HepG2 (cell line): ENCODE measurements around the gene ANKRD11. TPM values are rescaled to one million over a fixed set of nuclear protein-coding genes. Genes with fewer than 3 reads are reported as not detected.
A peak's percentile ranks its signal among the peaks of the same experiment; 100 is the strongest.

Source experiments
- ATAC-seq: fragments of 200-7000 bp; cut with Tn5 transposase; 3 replicates; pipeline ENCODE4 v1.9.1; 2020; ENCODE audit warnings: mild to moderate bottlenecking, moderate library complexity
- BruUV-seq: library from RNA; stranded (reverse); fragments of 400-500 nt; replicated peaks from 2 replicates; lab custom pipeline; 2021; lab: Mats Ljungman, UMichigan
- CTCF ChIA-PET: fragments of 300-600 bp; formaldehyde crosslinking; extraction: SDS; loops from one replicate; lab custom pipeline; 2021; ENCODE audit warnings: low total read pairs, inconsistent platforms, low intra/inter-chr PET ratio; lab: Yijun Ruan, JAX
- POLR2A ChIA-PET: fragments of 350-600 bp; sonication (Branson Sonifier 250); formaldehyde crosslinking; loops from one replicate; lab custom pipeline; 2020; ENCODE audit warnings: antibody characterized with exemption, inconsistent platforms; lab: Yijun Ruan, JAX
- DNase-seq: peaks from one replicate; pipeline ENCODE4 v3.0.0-alpha.2; 2015; ENCODE audit warnings: low spot score
- FAIRE-seq: peaks from 3 replicates; lab custom pipeline; 2011; peaks lifted over from hg19 to GRCh38; lab: Jason Lieb, UNC
- H2AFZ ChIP-seq: one replicate; pipeline ENCODE4 v1.6.1; 2011; ENCODE audit warnings: low read length, inconsistent platforms
- H3K27ac ChIP-seq: fragments of 300-600 bp; 3 replicates; pipeline ENCODE4 v1.8.0; 2011; ENCODE audit warnings: mixed run types, mild to moderate bottlenecking, mixed read lengths, low read length, inconsistent platforms; ENCODE audit not compliant: insufficient read depth; ENCODE audit errors: extremely low read length
- H3K27me3 ChIP-seq, 2 experiments: fragments of 200-600 bp in 1 of 2; 2 replicates in 1 of 2; 3 replicates in 1 of 2; pipeline versions ENCODE4 v1.6.0 to v1.8.0; 2011; ENCODE audit warnings: low read length in 2 of 2, mild to moderate bottlenecking in 2 of 2, moderate library complexity in 2 of 2, inconsistent platforms in 1 of 2; ENCODE audit not compliant: insufficient read depth in 2 of 2, control insufficient read depth in 1 of 2
- H3K36me3 ChIP-seq, 2 experiments: fragments of 200-600 bp in 1 of 2; replicated peaks in 1 of 2; 2 replicates in 1 of 2; 3 replicates in 1 of 2; pipeline versions ENCODE4 v1.5.1 to v1.8.0; 2011; ENCODE audit warnings: low read length in 2 of 2, inconsistent platforms in 1 of 2; ENCODE audit not compliant: insufficient read depth in 2 of 2, control insufficient read depth in 1 of 2
- H3K4me1 ChIP-seq: 2 replicates; pipeline ENCODE4 v1.5.1; 2012; ENCODE audit warnings: low read length, inconsistent platforms; ENCODE audit not compliant: insufficient read depth
- H3K4me2 ChIP-seq: 2 replicates; pipeline ENCODE4 v1.6.0; 2011; ENCODE audit warnings: low read depth, low read length, inconsistent platforms
- H3K4me3 ChIP-seq, 3 experiments: fragments of 200-600 bp in 1 of 3; sonication (generic), shearing (Covaris generic) in 1 of 3; replicated peaks in 1 of 3; 2 replicates each; pipeline ENCODE4 v1.5.1; 2011 to 2016; ENCODE audit warnings: low read length in 3 of 3, inconsistent platforms in 2 of 3, low read depth in 2 of 3, mild to moderate bottlenecking in 2 of 3, control low read depth in 1 of 3, mixed read lengths in 1 of 3; ENCODE audit not compliant: insufficient read depth in 1 of 3
- H3K79me2 ChIP-seq: one replicate; pipeline ENCODE4 v1.6.1; 2011; ENCODE audit warnings: low read length, inconsistent platforms; ENCODE audit not compliant: insufficient read depth
- H3K9ac ChIP-seq: 2 replicates; pipeline ENCODE4 v1.6.0; 2011; ENCODE audit warnings: mild to moderate bottlenecking, low read depth, low read length, inconsistent platforms; ENCODE audit not compliant: insufficient read depth
- H3K9me3 ChIP-seq: 2 replicates; pipeline ENCODE4 v1.5.1; 2012; ENCODE audit warnings: mild to moderate bottlenecking, low read length
- H4K20me1 ChIP-seq: 2 replicates; pipeline ENCODE4 v1.6.0; 2011; ENCODE audit warnings: inconsistent platforms, mild to moderate bottlenecking, low read length, moderate library complexity; ENCODE audit not compliant: insufficient read depth
- ADNP ChIP-seq: sonication (generic); formaldehyde crosslinking; IDR thresholded peaks from 2 replicates; pipeline ENCODE4 v1.4.0; 2020; ENCODE audit warnings: missing genetic modification reagents
- DNMT3B ChIP-seq: conservative IDR thresholded peaks from 2 replicates; pipeline ENCODE4 v1.6.1; 2016; ENCODE audit warnings: missing biosample characterization, control low read depth
- HDAC6 ChIP-seq: fragments of 200-600 bp; sonication (generic); IDR thresholded peaks from 2 replicates; pipeline ENCODE4 v1.7.0; 2017; ENCODE audit warnings: mild to moderate bottlenecking, antibody characterized with exemption, low read length, low read depth
- PHF21A ChIP-seq: sonication (generic); formaldehyde crosslinking; IDR thresholded peaks from 2 replicates; pipeline ENCODE4 v1.5.0; 2020; ENCODE audit warnings: mild to moderate bottlenecking, missing genetic modification reagents
- POLR2A ChIP-seq, 2 experiments: IDR thresholded peaks; 2 replicates each; pipeline ENCODE4 v1.6.1; 2011; ENCODE audit warnings: low read depth in 2 of 2, low read length in 2 of 2, mild to moderate bottlenecking in 1 of 2, moderate library complexity in 1 of 2; ENCODE audit not compliant: insufficient read depth in 1 of 2
- SOX13 ChIP-seq, 3 experiments: fragments of 450-650 bp in 1 of 3; sonication (generic) in 1 of 3; formaldehyde crosslinking in 1 of 3; IDR thresholded peaks in 2 of 3; conservative IDR thresholded peaks in 1 of 3; 2 replicates each; pipeline versions ENCODE4 v1.5.0 to v1.6.1; 2016 to 2020; ENCODE audit warnings: antibody characterized with exemption in 1 of 3, mild to moderate bottlenecking in 1 of 3, missing compliant biosample characterization in 1 of 3, missing genetic modification reagents in 1 of 3, moderate library complexity in 1 of 3
- TAF1 ChIP-seq: sonication (generic); formaldehyde crosslinking; IDR thresholded peaks from 2 replicates; pipeline ENCODE4 v1.4.0; 2020; ENCODE audit warnings: missing genetic modification reagents
- TBP ChIP-seq: sonication (generic); formaldehyde crosslinking; IDR thresholded peaks from 2 replicates; pipeline ENCODE4 v1.5.0; 2020; ENCODE audit warnings: missing genetic modification reagents
- THYN1 ChIP-seq: sonication (generic); formaldehyde crosslinking; IDR thresholded peaks from 2 replicates; pipeline ENCODE4 v1.8.1; 2023; ENCODE audit warnings: low read depth, mild to moderate bottlenecking, moderate library complexity, missing genetic modification reagents, borderline replicate concordance
- TMF1 ChIP-seq: sonication (generic); formaldehyde crosslinking; IDR thresholded peaks from 2 replicates; pipeline ENCODE4 v1.8.1; 2022; ENCODE audit warnings: low read depth, missing genetic modification reagents
- ZBTB3 ChIP-seq: sonication (generic); formaldehyde crosslinking; IDR thresholded peaks from 2 replicates; pipeline ENCODE4 v1.4.0; 2020; ENCODE audit warnings: low read depth, mild to moderate bottlenecking, moderate library complexity, missing genetic modification reagents, borderline replicate concordance
- ZNF232 ChIP-seq: sonication (generic); formaldehyde crosslinking; IDR thresholded peaks from 2 replicates; pipeline ENCODE4 v1.4.0; 2020; ENCODE audit warnings: missing genetic modification reagents, borderline replicate concordance
- WGBS: methylation state at CpG from one replicate; pipeline ENCODE4 v1.1.6; 2017; ENCODE audit warnings: low lambda C conversion rate; 5-methylcytosine and 5-hydroxymethylcytosine counted together
- in situ Hi-C: cut with HindIII; loops from 2 replicates; pipeline ENCODE4 v1.10.0; 2017; ENCODE audit warnings: low pct_unique_long_range_greater_than_20kb; ENCODE audit not compliant: extremely low pct_ligation_motif_present
- intact Hi-C: fragments of 100-400 bp; cut with micrococcal nuclease; formaldehyde crosslinking; loops from one replicate; pipeline ENCODE4 v1.10.0; 2022; ENCODE audit not compliant: unreplicated experiment
- polyA plus RNA-seq, 8 experiments: library from polyadenylated mRNA; depleted of rRNA in 3 of 8; stranded (reverse) in 7 of 8; unstranded in 1 of 8; fragments of >200 nt; fragmentation: Illumina TruSeq in 4 of 8; extraction: Trizol in 4 of 8; gene quantifications; 2 replicates each; pipeline versions ENCODE4 v1.2.1 to v1.2.3, GENCODE V29; 2011 to 2016; ENCODE audit warnings: low read depth in 4 of 8, missing spikeins in 1 of 8, mixed read lengths in 1 of 8; ENCODE audit not compliant: insufficient read depth in 1 of 8
- total RNA-seq, 5 experiments: library from RNA; depleted of rRNA; stranded (reverse); fragments of >200 nt; fragmentation: Illumina TruSeq; extraction: Trizol; gene quantifications; 2 replicates each; pipeline ENCODE4 v1.2.3, GENCODE V29; 2016; ENCODE audit warnings: low read depth in 1 of 5
- TF ChIP-seq, protein P1 (sequence below), 2 experiments: sonication (generic) in 1 of 2; formaldehyde crosslinking in 1 of 2; IDR thresholded peaks; 2 replicates each; pipeline versions ENCODE4 v1.6.1 to v1.9.0; 2014 to 2022; ENCODE audit warnings: antibody characterized with exemption in 1 of 2, borderline replicate concordance in 1 of 2, inconsistent platforms in 1 of 2, low read depth in 1 of 2, missing genetic modification reagents in 1 of 2
- TF ChIP-seq, protein P2 (sequence below): sonication (generic); formaldehyde crosslinking; IDR thresholded peaks from 2 replicates; pipeline ENCODE4 v1.4.0; 2020; ENCODE audit warnings: mild to moderate bottlenecking, missing genetic modification reagents
- TF ChIP-seq, protein P3 (sequence below): sonication (generic); formaldehyde crosslinking; IDR thresholded peaks from 2 replicates; pipeline ENCODE4 v1.8.0; 2022; ENCODE audit warnings: missing genetic modification reagents, mild to moderate bottlenecking, inconsistent platforms, borderline replicate concordance

Gene ANKRD11
- total and polyA plus RNA-seq, 2 of the 13 experiments (the other 11 are each of a cell fraction or from before 2014, with no cell fraction given) = 21.4 to 38.4 TPM

DNA sequence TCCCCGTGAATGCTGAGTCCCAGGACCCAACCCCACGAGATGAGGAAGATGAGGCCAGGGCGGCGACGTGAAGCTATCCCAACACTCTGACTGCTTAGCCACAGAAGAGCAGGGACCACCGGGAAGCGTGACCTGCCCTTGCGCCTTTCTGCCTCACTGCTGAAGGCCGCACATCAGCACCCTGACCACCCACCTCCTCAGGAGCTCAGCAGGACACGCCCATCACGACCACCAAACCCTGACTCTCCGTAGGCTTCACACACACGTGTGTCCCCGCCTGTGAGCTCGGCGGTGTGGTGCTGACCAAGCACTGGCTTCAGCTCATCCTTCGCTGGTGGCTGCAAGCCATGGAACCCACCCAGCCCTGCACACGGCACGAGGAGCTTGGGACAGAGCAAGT is 175.1 kb downstream of the ANKRD11 start:
- WGBS = 98% methylated on average over 19 of the region's 19 CpGs
- peaks cover 19% of the 10 kb centered on the region for H3K4me1 ChIP-seq
- H4K20me1 ChIP-seq = peaks cover 87% of the 10 kb centered on the region
- no peak overlapping the region for H3K9ac ChIP-seq
- ATAC-seq (no peak), FAIRE-seq (no peak), DNase-seq (no peak)
- no peak overlapping the region for H3K4me2 ChIP-seq
- intact Hi-C loops = no loop called here
- H3K9me3 ChIP-seq = no peaks in the 10 kb centered on the region
- H3K36me3 ChIP-seq = peaks cover 31 to 65% of the 10 kb centered on the region in 2 experiments
- no peak overlapping the region for H3K27ac ChIP-seq
- POLR2A ChIA-PET = no interaction called here
- CTCF ChIA-PET = no interaction called here
- no peak overlapping the region for H2AFZ ChIP-seq
- no peaks in the 10 kb centered on the region for H3K27me3 ChIP-seq
- in situ Hi-C loops = no loop called here
- no peak overlapping the region for H3K4me3 ChIP-seq
- no TSS peak for BruUV-seq
- peaks cover 98% of the 10 kb centered on the region for H3K79me2 ChIP-seq
- no peak for TF ChIP-seq TBP (CRISPR knock-in tag)
- TF ChIP-seq ZNF232 (CRISPR knock-in tag) = no peak
- no peak for TF ChIP-seq HDAC6
- TF ChIP-seq, protein P1, sequence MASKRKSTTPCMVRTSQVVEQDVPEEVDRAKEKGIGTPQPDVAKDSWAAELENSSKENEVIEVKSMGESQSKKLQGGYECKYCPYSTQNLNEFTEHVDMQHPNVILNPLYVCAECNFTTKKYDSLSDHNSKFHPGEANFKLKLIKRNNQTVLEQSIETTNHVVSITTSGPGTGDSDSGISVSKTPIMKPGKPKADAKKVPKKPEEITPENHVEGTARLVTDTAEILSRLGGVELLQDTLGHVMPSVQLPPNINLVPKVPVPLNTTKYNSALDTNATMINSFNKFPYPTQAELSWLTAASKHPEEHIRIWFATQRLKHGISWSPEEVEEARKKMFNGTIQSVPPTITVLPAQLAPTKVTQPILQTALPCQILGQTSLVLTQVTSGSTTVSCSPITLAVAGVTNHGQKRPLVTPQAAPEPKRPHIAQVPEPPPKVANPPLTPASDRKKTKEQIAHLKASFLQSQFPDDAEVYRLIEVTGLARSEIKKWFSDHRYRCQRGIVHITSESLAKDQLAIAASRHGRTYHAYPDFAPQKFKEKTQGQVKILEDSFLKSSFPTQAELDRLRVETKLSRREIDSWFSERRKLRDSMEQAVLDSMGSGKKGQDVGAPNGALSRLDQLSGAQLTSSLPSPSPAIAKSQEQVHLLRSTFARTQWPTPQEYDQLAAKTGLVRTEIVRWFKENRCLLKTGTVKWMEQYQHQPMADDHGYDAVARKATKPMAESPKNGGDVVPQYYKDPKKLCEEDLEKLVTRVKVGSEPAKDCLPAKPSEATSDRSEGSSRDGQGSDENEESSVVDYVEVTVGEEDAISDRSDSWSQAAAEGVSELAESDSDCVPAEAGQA (IDR thresholded peaks at IDR 0.05; ENCODE audit: low read depth) = no peak
- TF ChIP-seq, protein P1 (CRISPR knock-in tag; IDR thresholded peaks at IDR 0.05; ENCODE audit: borderline replicate concordance) = no peak
- TF ChIP-seq ZBTB3 (CRISPR knock-in tag) = no peak
- TF ChIP-seq ADNP (CRISPR knock-in tag) = no peak
- TF ChIP-seq THYN1 = no peak
- TF ChIP-seq, protein P2, sequence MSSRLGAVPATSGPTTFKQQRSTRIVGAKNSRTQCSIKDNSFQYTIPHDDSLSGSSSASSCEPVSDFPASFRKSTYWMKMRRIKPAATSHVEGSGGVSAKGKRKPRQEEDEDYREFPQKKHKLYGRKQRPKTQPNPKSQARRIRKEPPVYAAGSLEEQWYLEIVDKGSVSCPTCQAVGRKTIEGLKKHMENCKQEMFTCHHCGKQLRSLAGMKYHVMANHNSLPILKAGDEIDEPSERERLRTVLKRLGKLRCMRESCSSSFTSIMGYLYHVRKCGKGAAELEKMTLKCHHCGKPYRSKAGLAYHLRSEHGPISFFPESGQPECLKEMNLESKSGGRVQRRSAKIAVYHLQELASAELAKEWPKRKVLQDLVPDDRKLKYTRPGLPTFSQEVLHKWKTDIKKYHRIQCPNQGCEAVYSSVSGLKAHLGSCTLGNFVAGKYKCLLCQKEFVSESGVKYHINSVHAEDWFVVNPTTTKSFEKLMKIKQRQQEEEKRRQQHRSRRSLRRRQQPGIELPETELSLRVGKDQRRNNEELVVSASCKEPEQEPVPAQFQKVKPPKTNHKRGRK = no peak
- TF ChIP-seq DNMT3B (CRISPR knock-in tag) = no peak
- no peak for TF ChIP-seq TAF1 (CRISPR knock-in tag)
- no peak for TF ChIP-seq TMF1 (CRISPR knock-in tag)
- 0 out of 4 replicates have a peak, but pooled peaks of 1 of the 2 experiments have one; percentile 19 for TF ChIP-seq POLR2A (IDR thresholded peaks at IDR 0.05; ENCODE audit: insufficient read depth in 1 of 2, low read depth in 2 of 2, low read length in 2 of 2)
- TF ChIP-seq PHF21A (CRISPR knock-in tag) = no peak
- TF ChIP-seq SOX13 (IDR thresholded peaks at IDR 0.05) = no peak
- TF ChIP-seq SOX13 (CRISPR knock-in tag; conservative IDR thresholded peaks at IDR 0.05 in 1 of 2, IDR thresholded peaks at IDR 0.05 in 1 of 2) = no peak
- TF ChIP-seq, protein P3, sequence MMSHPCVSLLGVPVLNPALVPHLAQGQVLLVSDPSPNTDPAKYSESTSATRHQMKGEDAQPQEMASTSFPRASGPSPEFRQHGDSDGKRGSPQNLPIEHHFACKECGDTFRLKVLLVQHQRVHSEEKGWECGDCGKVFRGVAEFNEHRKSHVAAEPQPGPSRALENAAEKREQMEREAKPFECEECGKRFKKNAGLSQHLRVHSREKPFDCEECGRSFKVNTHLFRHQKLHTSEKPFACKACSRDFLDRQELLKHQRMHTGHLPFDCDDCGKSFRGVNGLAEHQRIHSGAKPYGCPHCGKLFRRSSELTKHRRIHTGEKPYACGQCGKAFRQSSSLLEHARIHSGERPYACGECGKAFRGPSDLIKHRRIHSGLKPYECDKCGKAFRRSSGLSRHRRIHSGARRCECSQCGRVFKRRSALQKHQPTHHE = no peak
